OCI-LY7 (cell line): ENCODE data around the gene PPP1R3A. TPM values are rescaled to one million over a fixed set of nuclear protein-coding genes. Genes with fewer than 3 reads are reported as not detected.

Source experiments
- BruUV-seq: library from RNA; stranded (reverse); fragments of 400-500 nt; replicated peaks from 2 replicates; lab custom pipeline; 2021; lab: Mats Ljungman, UMichigan
- CTCF ChIA-PET: fragments of 300-600 bp; sonication (Branson Sonifier 250); formaldehyde crosslinking; loops from one replicate; lab custom pipeline; 2022; ENCODE audit warnings: antibody characterized with exemption; ENCODE audit not compliant: unreplicated experiment; lab: Charles Lee
- POLR2A ChIA-PET: fragments of 300-600 bp; sonication (Branson Sonifier 250); formaldehyde crosslinking; loops from one replicate; lab custom pipeline; 2022; ENCODE audit warnings: antibody characterized with exemption; lab: Charles Lee
- DNase-seq: peaks from one replicate; pipeline ENCODE4 v3.0.0-alpha.2; 2015; ENCODE audit warnings: low spot score
- H2AFZ ChIP-seq: fragments of 200-600 bp; sonication (generic), shearing (Covaris generic); 2 replicates; pipeline ENCODE4 v1.6.1; 2014; ENCODE audit warnings: mild to moderate bottlenecking, antibody characterized with exemption, low read length, moderate library complexity
- H3K27ac ChIP-seq: fragments of 200-600 bp; sonication (generic); 2 replicates; pipeline ENCODE4 v1.5.1; 2014; ENCODE audit warnings: mixed run types, low read depth, mild to moderate bottlenecking, moderate library complexity, low read length, inconsistent platforms; ENCODE audit not compliant: poor library complexity, severe bottlenecking
- H3K36me3 ChIP-seq: fragments of 200-600 bp; sonication (generic); 2 replicates; pipeline ENCODE4 v1.6.1; 2014; ENCODE audit warnings: mild to moderate bottlenecking, antibody characterized with exemption, low read length, moderate library complexity, mixed read lengths; ENCODE audit not compliant: insufficient read depth
- H3K4me1 ChIP-seq: fragments of 200-600 bp; sonication (generic); 2 replicates; pipeline ENCODE4 v1.5.1; 2014; ENCODE audit warnings: mild to moderate bottlenecking, low read length; ENCODE audit not compliant: insufficient read depth, poor library complexity, severe bottlenecking
- H3K4me2 ChIP-seq: fragments of 200-600 bp; sonication (generic); 2 replicates; pipeline ENCODE4 v1.6.1; 2014; ENCODE audit warnings: mild to moderate bottlenecking, low read length
- H3K4me3 ChIP-seq: fragments of 200-600 bp; sonication (generic); 2 replicates; pipeline ENCODE4 v1.5.1; 2014; ENCODE audit warnings: mild to moderate bottlenecking, low read depth, low read length; ENCODE audit not compliant: poor library complexity, severe bottlenecking
- H3K79me2 ChIP-seq: fragments of 200-600 bp; sonication (generic); 2 replicates; pipeline ENCODE4 v1.6.1; 2016; ENCODE audit warnings: low read depth, mild to moderate bottlenecking, low read length, moderate library complexity, mixed read lengths; ENCODE audit not compliant: insufficient read depth
- H3K9me2 ChIP-seq: fragments of 200-600 bp; sonication (generic); 2 replicates; pipeline ENCODE4 v1.6.1; 2016; ENCODE audit warnings: mild to moderate bottlenecking, low read length, mixed read lengths; ENCODE audit not compliant: insufficient read depth
- H3K9me3 ChIP-seq: fragments of 200-600 bp; sonication (generic); 2 replicates; pipeline ENCODE4 v1.6.1; 2014; ENCODE audit warnings: mild to moderate bottlenecking, mixed run types, low read length, mixed read lengths
- H4K20me1 ChIP-seq: fragments of 200-600 bp; sonication (generic); 2 replicates; pipeline ENCODE4 v1.6.1; 2014; ENCODE audit warnings: mild to moderate bottlenecking, antibody characterized with exemption, low read length, moderate library complexity, mixed read lengths; ENCODE audit not compliant: insufficient read depth
- EZH2phosphoT487 ChIP-seq: fragments of 200-600 bp; sonication (generic); IDR thresholded peaks from 2 replicates; pipeline ENCODE4 v1.6.1; 2018; ENCODE audit warnings: low read depth, borderline replicate concordance, mild to moderate bottlenecking, mixed run types, antibody characterized with exemption, low read length, moderate library complexity, mixed read lengths
- intact Hi-C: fragments of 100-400 bp; cut with micrococcal nuclease; formaldehyde crosslinking; loops from one replicate; pipeline ENCODE4 v1.10.0; 2022; ENCODE audit not compliant: unreplicated experiment
- total RNA-seq, 2 experiments: library from RNA; depleted of rRNA in 1 of 2; stranded (reverse); fragments of >200 nt in 1 of 2; shearing (Covaris generic) in 1 of 2; gene quantifications; 2 replicates each; pipeline ENCODE4 v1.2.3, GENCODE V29; 2014 to 2022
- TF ChIP-seq, protein P1 (sequence below): fragments of 200-600 bp; sonication (generic); conservative IDR thresholded peaks from 2 replicates; pipeline ENCODE4 v1.5.1; 2014; ENCODE audit warnings: mild to moderate bottlenecking, antibody characterized with exemption, low read length, moderate library complexity, mixed read lengths

Gene PPP1R3A
- total RNA-seq, 2 experiments from 2014 or later = not detected

DNA sequence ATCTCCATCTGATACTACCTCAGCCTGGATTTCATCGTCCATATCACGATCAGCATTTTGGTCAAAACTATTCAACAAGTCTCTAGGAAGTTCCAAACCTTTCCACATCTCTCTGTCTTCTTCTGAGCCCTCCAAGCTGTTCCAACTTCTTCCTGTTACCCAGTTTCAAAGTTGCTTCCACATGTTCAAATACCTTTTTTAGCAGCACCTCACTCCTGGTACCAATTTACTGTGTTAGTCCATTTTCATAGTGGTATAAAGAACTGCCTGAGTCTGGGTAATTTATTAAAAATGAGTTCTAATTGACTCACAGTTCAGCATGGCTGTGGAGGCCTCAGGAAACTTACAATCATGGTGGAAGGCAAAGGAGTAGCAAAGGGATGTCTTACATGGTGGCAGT, 41.1 kb upstream of the PPP1R3A start:
- no peaks in the 10 kb centered on the region for H3K9me3 ChIP-seq
- DNase-seq = no peak
- TF ChIP-seq, protein P1, sequence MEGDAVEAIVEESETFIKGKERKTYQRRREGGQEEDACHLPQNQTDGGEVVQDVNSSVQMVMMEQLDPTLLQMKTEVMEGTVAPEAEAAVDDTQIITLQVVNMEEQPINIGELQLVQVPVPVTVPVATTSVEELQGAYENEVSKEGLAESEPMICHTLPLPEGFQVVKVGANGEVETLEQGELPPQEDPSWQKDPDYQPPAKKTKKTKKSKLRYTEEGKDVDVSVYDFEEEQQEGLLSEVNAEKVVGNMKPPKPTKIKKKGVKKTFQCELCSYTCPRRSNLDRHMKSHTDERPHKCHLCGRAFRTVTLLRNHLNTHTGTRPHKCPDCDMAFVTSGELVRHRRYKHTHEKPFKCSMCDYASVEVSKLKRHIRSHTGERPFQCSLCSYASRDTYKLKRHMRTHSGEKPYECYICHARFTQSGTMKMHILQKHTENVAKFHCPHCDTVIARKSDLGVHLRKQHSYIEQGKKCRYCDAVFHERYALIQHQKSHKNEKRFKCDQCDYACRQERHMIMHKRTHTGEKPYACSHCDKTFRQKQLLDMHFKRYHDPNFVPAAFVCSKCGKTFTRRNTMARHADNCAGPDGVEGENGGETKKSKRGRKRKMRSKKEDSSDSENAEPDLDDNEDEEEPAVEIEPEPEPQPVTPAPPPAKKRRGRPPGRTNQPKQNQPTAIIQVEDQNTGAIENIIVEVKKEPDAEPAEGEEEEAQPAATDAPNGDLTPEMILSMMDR = no peak
- H3K4me3 ChIP-seq = no peak overlapping the region
- H2AFZ ChIP-seq = no peak overlapping the region
- no TSS peak for BruUV-seq
- CTCF ChIA-PET = no interaction called here
- H3K4me1 ChIP-seq = no peaks in the 10 kb centered on the region
- no peaks in the 10 kb centered on the region; the same call in 1 of the 2 replicates for H4K20me1 ChIP-seq
- H3K4me2 ChIP-seq = no peak overlapping the region
- no peaks in the 10 kb centered on the region for H3K9me2 ChIP-seq
- no peaks in the 10 kb centered on the region for H3K79me2 ChIP-seq
- intact Hi-C loops = no loop called here
- no peak overlapping the region for H3K27ac ChIP-seq
- POLR2A ChIA-PET = no interaction called here
- H3K36me3 ChIP-seq = no peaks in the 10 kb centered on the region

DNA sequence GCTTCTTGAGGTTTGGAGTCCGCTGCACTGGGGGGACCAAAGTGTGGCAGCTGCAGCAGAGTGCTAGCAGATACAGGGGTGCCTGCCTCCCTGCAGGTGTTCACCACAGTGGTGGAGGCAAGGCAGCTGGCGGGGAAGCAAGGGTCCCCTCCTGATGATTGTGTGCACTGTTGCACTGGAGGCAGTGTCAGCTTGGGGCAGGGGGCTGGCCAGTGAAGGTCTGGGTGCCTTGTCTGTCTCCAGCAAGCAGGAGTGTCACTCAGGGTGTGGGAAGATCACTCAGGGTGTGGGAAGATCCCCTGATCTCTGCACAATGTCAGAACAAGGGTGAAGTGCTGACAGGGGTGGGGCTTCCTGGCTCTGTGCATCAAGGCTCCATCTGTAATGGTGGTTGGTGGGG, 36.3 kb upstream of the PPP1R3A start:
- DNase-seq = no peak
- Histone ChIP-seq H4K20me1 (no peaks in the 10 kb centered on the region), H3K9me2 (no peaks in the 10 kb centered on the region), H3K4me2 (no peak overlapping the region), H3K36me3 (no peaks in the 10 kb centered on the region), H3K4me1 (no peaks in the 10 kb centered on the region), H3K4me3 (no peak overlapping the region), H3K27ac (no peak overlapping the region), H2AFZ (no peak overlapping the region), H3K9me3 (no peaks in the 10 kb centered on the region), H3K79me2 (no peaks in the 10 kb centered on the region)
- intact Hi-C loops = no loop called here
- TF ChIP-seq EZH2phosphoT487 = no peak
- TF ChIP-seq, protein P1 = no peak
- BruUV-seq = no TSS peak
- CTCF ChIA-PET = no interaction called here
- POLR2A ChIA-PET = no interaction called here

DNA sequence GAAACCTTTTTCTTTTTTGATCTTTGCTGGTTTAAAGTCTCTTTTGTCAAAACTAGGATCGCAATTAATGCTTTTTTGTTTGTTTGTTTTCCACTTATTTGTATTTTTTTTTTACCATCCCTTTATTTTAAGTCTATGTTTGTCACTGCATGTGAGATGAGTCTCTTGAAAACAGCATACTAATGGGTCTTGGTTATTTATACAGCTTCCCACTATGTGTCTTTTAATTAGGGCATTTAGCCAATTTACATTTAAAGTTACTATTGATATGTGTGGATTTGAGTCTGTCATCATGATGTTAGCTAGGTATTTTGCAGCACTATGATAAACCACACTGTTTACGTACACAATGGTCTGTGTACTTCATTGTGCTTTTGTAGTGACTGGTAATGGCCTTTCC, 34.7 kb upstream of the PPP1R3A start:
- no peaks in the 10 kb centered on the region for H3K79me2 ChIP-seq
- no peak overlapping the region for H3K4me2 ChIP-seq
- H4K20me1 ChIP-seq = no peaks in the 10 kb centered on the region
- no peaks in the 10 kb centered on the region for H3K9me2 ChIP-seq
- no peak overlapping the region for H3K27ac ChIP-seq
- no peak overlapping the region for H3K4me3 ChIP-seq
- H3K4me1 ChIP-seq = no peaks in the 10 kb centered on the region
- intact Hi-C loops = no loop called here
- TF ChIP-seq EZH2phosphoT487 = no peak
- TF ChIP-seq, protein P1 = no peak
- ChIA-PET CTCF (no interaction called here), POLR2A (no interaction called here)
- H2AFZ ChIP-seq = no peak overlapping the region
- H3K9me3 ChIP-seq = no peaks in the 10 kb centered on the region
- BruUV-seq = no TSS peak
- DNase-seq = no peak
- H3K36me3 ChIP-seq = no peaks in the 10 kb centered on the region
